Measurements from ENCODE around the gene HAVCR2.

The HAVCR2 gene

GRCh38 chr5:157045601-157046000, 63.2 kb downstream of the HAVCR2 start:
- no peak for DNase-seq (ENCODE audit: low spot score)

GRCh38 chr5:157038568-157039187, 70.2 kb downstream of the HAVCR2 start:
- DNase-seq (ENCODE audit: low spot score) = no peak
